Rectal smooth muscle tissue (tissue), 1 donor: ENCODE measurements around the gene TFF1.

Source experiments
- H3K27ac ChIP-seq: one replicate; pipeline ENCODE4 v1.7.0; 2013; ENCODE audit warnings: low read depth, low read length, inconsistent platforms
- H3K27me3 ChIP-seq: one replicate; pipeline ENCODE4 v1.7.0; 2013; ENCODE audit warnings: low read length; ENCODE audit not compliant: control insufficient read depth, insufficient read depth
- H3K36me3 ChIP-seq: one replicate; pipeline ENCODE4 v1.7.0; 2013; ENCODE audit warnings: low read length; ENCODE audit not compliant: control insufficient read depth, insufficient read depth
- H3K4me1 ChIP-seq: one replicate; pipeline ENCODE4 v1.7.0; 2013; ENCODE audit warnings: low read length; ENCODE audit not compliant: control insufficient read depth, insufficient read depth
- H3K4me3 ChIP-seq: one replicate; pipeline ENCODE4 v1.7.0; 2013; ENCODE audit warnings: low read length
- H3K9ac ChIP-seq: one replicate; pipeline ENCODE4 v1.7.0; 2013; ENCODE audit warnings: low read length

TFF1 gene

GRCh38 chr21:42406866-42407265 lies 40.5 kb upstream of the TFF1 start:
- H3K9ac ChIP-seq = no peak overlapping the region
- H3K36me3 ChIP-seq = no peaks in the 10 kb centered on the region
- H3K4me3 ChIP-seq = no peak overlapping the region
- H3K27ac ChIP-seq = no peak overlapping the region
- H3K27me3 ChIP-seq = peaks cover 1% of the 10 kb centered on the region
- H3K4me1 ChIP-seq = no peaks in the 10 kb centered on the region

GRCh38 chr21:42406201-42406621 lies 39.9 kb upstream of the TFF1 start:
- no peaks in the 10 kb centered on the region for H3K4me1 ChIP-seq
- H3K27me3 ChIP-seq = no peaks in the 10 kb centered on the region
- no peaks in the 10 kb centered on the region for H3K36me3 ChIP-seq
- peak overlapping the region; percentile 2 for H3K4me3 ChIP-seq
- no peak overlapping the region for H3K27ac ChIP-seq
- H3K9ac ChIP-seq = no peak overlapping the region

GRCh38 chr21:42405064-42406013 lies 39.0 kb upstream of the TFF1 start:
- Histone ChIP-seq H3K27ac (no peak overlapping the region), H3K36me3 (no peaks in the 10 kb centered on the region), H3K27me3 (no peaks in the 10 kb centered on the region), H3K9ac (no peak overlapping the region), H3K4me1 (no peaks in the 10 kb centered on the region), H3K4me3 (no peak overlapping the region)

GRCh38 chr21:42404539-42404938 lies 38.2 kb upstream of the TFF1 start:
- Histone ChIP-seq H3K27ac (no peak overlapping the region), H3K4me3 (no peak overlapping the region), H3K27me3 (no peaks in the 10 kb centered on the region), H3K9ac (no peak overlapping the region), H3K36me3 (no peaks in the 10 kb centered on the region), H3K4me1 (no peaks in the 10 kb centered on the region)

GRCh38 chr21:42403611-42404231 lies 37.4 kb upstream of the TFF1 start, which contains the start of gene UBASH3A:
UBASH3A (plus strand) TSS chr21:42403902; CDS start chr21:42403946, 44 bp downstream.
- peak within 1 kb of the TSS; percentile 21 for H3K4me3 ChIP-seq
- no peaks in the 10 kb centered on the region for H3K27me3 ChIP-seq
- H3K9ac ChIP-seq = no peak within 1 kb of the TSS
- H3K27ac ChIP-seq = no peak within 1 kb of the TSS
- no peaks in the 10 kb centered on the region for H3K4me1 ChIP-seq
- H3K36me3 ChIP-seq = no peaks in the 10 kb centered on the region

- no peak overlapping the region for H3K9ac ChIP-seq
- no peak overlapping the region for H3K27ac ChIP-seq
- H3K4me3 ChIP-seq = no peak overlapping the region
Observed at GRCh38 chr21:42401820-42402251, 35.5 kb upstream of the TFF1 start.

GRCh38 chr21:42401154-42401553 lies 34.8 kb upstream of the TFF1 start:
- Histone ChIP-seq H3K9ac (no peak overlapping the region), H3K36me3 (no peaks in the 10 kb centered on the region), H3K4me3 (no peak overlapping the region), H3K27me3 (no peaks in the 10 kb centered on the region), H3K4me1 (no peaks in the 10 kb centered on the region), H3K27ac (no peak overlapping the region)

More at GRCh38 chr21:42401820-42402251, 35.5 kb upstream of the TFF1 start:
- Histone ChIP-seq H3K36me3 (no peaks in the 10 kb centered on the region), H3K27me3 (no peaks in the 10 kb centered on the region), H3K4me1 (no peaks in the 10 kb centered on the region)

GRCh38 chr21:42400525-42400924 lies 34.2 kb upstream of the TFF1 start:
- H3K9ac ChIP-seq = no peak overlapping the region
- H3K4me1 ChIP-seq = no peaks in the 10 kb centered on the region
- no peaks in the 10 kb centered on the region for H3K27me3 ChIP-seq
- H3K4me3 ChIP-seq = no peak overlapping the region
- H3K27ac ChIP-seq = no peak overlapping the region
- no peaks in the 10 kb centered on the region for H3K36me3 ChIP-seq

- H3K4me1 ChIP-seq = no peaks in the 10 kb centered on the region
- H3K9ac ChIP-seq = no peak overlapping the region
- no peak overlapping the region for H3K27ac ChIP-seq
- no peaks in the 10 kb centered on the region for H3K27me3 ChIP-seq
- H3K4me3 ChIP-seq = no peak overlapping the region
- no peaks in the 10 kb centered on the region for H3K36me3 ChIP-seq
Observed at GRCh38 chr21:42398436-42399028, 32.2 kb upstream of the TFF1 start.

- Histone ChIP-seq H3K9ac (no peak overlapping the region), H3K27me3 (no peaks in the 10 kb centered on the region), H3K4me1 (no peaks in the 10 kb centered on the region), H3K27ac (no peak overlapping the region), H3K4me3 (no peak overlapping the region), H3K36me3 (no peaks in the 10 kb centered on the region)
Observed at GRCh38 chr21:42397746-42398394, 31.5 kb upstream of the TFF1 start.

- Histone ChIP-seq H3K4me1 (no peaks in the 10 kb centered on the region), H3K4me3 (no peak overlapping the region), H3K36me3 (no peaks in the 10 kb centered on the region), H3K27ac (no peak overlapping the region), H3K9ac (no peak overlapping the region), H3K27me3 (no peaks in the 10 kb centered on the region)
Observed at GRCh38 chr21:42396799-42397745, 30.7 kb upstream of the TFF1 start.
